ENCODE data around the gene CALML6. TPM values are rescaled to one million over a fixed set of nuclear protein-coding genes. Genes with fewer than 3 reads are reported as not detected.
A peak's percentile ranks its signal among the peaks of the same experiment; 100 is the strongest.

Gene CALML6
- total and polyA plus RNA-seq, 2 of the 8 experiments (the other 6 are each of a cell fraction or from before 2014, with no cell fraction given): 0.54 to 1.3 TPM

DNA sequence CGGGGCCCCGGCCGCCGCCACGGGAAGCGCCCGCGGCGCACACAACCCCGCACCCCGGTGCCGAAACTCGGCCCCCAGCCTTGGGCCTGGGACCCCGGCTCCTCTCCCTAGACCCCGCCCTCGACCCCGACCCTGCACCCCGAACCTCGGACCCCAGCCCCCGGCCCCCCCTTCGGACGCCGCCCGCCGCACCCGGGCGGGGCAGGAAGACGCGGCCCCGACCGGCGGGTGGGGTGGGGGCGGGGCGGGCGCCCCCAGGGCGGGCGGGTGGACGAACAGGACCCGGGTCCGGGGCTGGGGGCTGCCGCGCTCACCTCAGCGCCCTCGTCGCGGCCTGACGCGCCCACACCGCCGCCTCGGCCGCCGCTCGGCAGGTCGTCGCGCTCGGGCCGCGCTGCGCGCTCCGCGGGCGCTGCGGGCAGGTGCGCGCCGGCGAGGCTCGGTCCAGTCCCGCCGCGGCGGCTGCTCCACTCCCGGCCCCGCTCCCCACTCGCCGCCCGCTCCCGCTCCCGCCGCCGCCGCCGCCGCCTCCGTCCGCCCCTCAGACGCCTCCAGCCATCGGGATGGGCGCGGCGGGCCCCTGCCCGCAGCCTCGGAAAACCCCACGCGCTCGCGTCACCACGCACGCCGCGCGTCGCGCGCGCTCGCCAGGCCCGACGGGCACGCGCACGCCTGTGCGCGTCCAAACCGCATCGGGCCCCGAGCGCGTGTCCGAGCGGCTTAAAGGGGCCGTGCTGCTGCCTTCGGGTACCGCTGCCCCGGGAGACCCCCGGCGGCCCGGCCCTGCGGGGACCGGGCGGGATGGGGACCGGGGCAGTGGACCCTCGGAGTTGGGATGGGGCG, 24.3 kb upstream of the CALML6 start, which contains the start of gene GNB1:
GNB1 (minus strand) TSS at position 582 of the 843 bp plus-strand sequence. CDS start 65,634 bp downstream, outside the sequence.
- peaks cover 7% of the 10 kb centered on the region; the same call in 1 of the 2 replicates for H3K23me2 ChIP-seq (ENCODE audit: low read depth, low read length)
- peak within 1 kb of the TSS; percentile 98 for H4K91ac ChIP-seq (replicated peaks; ENCODE audit: insufficient read length, low read length)
- peaks cover 41 to 45% of the 10 kb centered on the region in 2 experiments for H3K79me2 ChIP-seq (ENCODE audit: control insufficient read depth in 1 of 2, insufficient read depth in 2 of 2, low read length in 2 of 2)
- 2% methylated on average over 43 of the region's 137 CpGs; no CpG with 5 or more reads in 1 of the 2 experiments for WGBS, 2 experiments (ENCODE audit: extremely low coverage in 1 of 2, insufficient coverage in 1 of 2, insufficient read length in 1 of 2, insufficient replicate concordance in 2 of 2, low coverage in 1 of 2, low lambda C conversion rate in 2 of 2, missing lambda C conversion rate in 1 of 2)
- peak within 1 kb of the TSS; percentile 62; the same call in 1 of the 2 replicates for H2BK12ac ChIP-seq (ENCODE audit: low read depth, low read length)
- H3K27me3 ChIP-seq (replicated peaks in 1 of 4; ENCODE audit: control insufficient read depth in 3 of 4, extremely low read depth in 1 of 4, insufficient read depth in 3 of 4, low read length in 3 of 4): no peaks in the 10 kb centered on the region; a peak in 3 of 7 replicates
- no peaks in the 10 kb centered on the region for H3K9me3 ChIP-seq (ENCODE audit: insufficient read depth in 2 of 2, low read depth in 1 of 2, low read length in 1 of 2)
- H2AFZ ChIP-seq (ENCODE audit: low read length): no peak within 1 kb of the TSS
- CTCF ChIA-PET (ENCODE audit: partially characterized antibody): interaction anchor here (0.8 to 1.6 kb wide), 2 partner anchors 19 to 30 kb away, joined by 3 to 4 read pairs; no protein-coding TSS in a partner anchor
- H3K27ac ChIP-seq (ENCODE audit: low read depth, low read length): peak within 1 kb of the TSS; percentile 55; the same call in 1 of the 2 replicates
- peak within 1 kb of the TSS; percentile 70 to 94 (median 88) for H3K9ac ChIP-seq (replicated peaks in 1 of 4; ENCODE audit: extremely low read depth in 1 of 4, low read depth in 3 of 4, low read length in 3 of 4)
- POLR2A ChIA-PET (ENCODE audit: partially characterized antibody): interaction anchor here (0.6 to 1.7 kb wide), 4 partner anchors 9 to 112 kb away, joined by 3 to 10 read pairs (median 6); no protein-coding TSS in a partner anchor
- H2BK5ac ChIP-seq (ENCODE audit: low read depth, low read length): peak within 1 kb of the TSS; percentile 90
- peak within 1 kb of the TSS; percentile 51 for H3K14ac ChIP-seq (ENCODE audit: insufficient read length)
- no peaks in the 10 kb centered on the region; the same call in 1 of the 2 replicates for H3K79me1 ChIP-seq (ENCODE audit: low read depth, low read length)
- H3K36me3 ChIP-seq (ENCODE audit: control insufficient read depth in 2 of 4, insufficient read depth in 4 of 4, low read length in 3 of 4): no peaks in the 10 kb centered on the region
- H3K18ac ChIP-seq (ENCODE audit: extremely low read depth, low read length): peak within 1 kb of the TSS; percentile 87
- peak within 1 kb of the TSS; percentile 90 for H2BK120ac ChIP-seq (replicated peaks; ENCODE audit: low read depth, low read length)
- peak within 1 kb of the TSS; percentile 86 for H3K56ac ChIP-seq (replicated peaks; ENCODE audit: insufficient read length, low read depth, low read length)
- H4K8ac ChIP-seq (ENCODE audit: extremely low read depth, insufficient read depth, low read length): peak within 1 kb of the TSS; percentile 96
- H3K4me1 ChIP-seq (replicated peaks in 1 of 4; ENCODE audit: control insufficient read depth in 3 of 4, insufficient read depth in 4 of 4, low read length in 3 of 4): peaks cover 0 to 22% (median 16%) of the 10 kb centered on the region in 4 experiments; a peak in 6 of 7 replicates
- peak within 1 kb of the TSS; percentile 76 to 98 (median 89) for H3K4me3 ChIP-seq (ENCODE audit: extremely low read depth in 1 of 4, insufficient read depth in 2 of 4, low read depth in 3 of 4, low read length in 4 of 4)
- no peak within 1 kb of the TSS for H2BK20ac ChIP-seq (ENCODE audit: low read length)
- H4K5ac ChIP-seq (ENCODE audit: insufficient read length, low read depth, low read length): peak within 1 kb of the TSS; percentile 88
- peak within 1 kb of the TSS; percentile 76 to 86 for H3K4me2 ChIP-seq (ENCODE audit: insufficient read depth in 1 of 2, low read depth in 2 of 2, low read length in 2 of 2)
- FAIRE-seq: no peak
- H3K4ac ChIP-seq (replicated peaks; ENCODE audit: insufficient read length, low read depth, low read length): peak within 1 kb of the TSS; percentile 99
- H2AK5ac ChIP-seq (ENCODE audit: low read depth, low read length): peak within 1 kb of the TSS; percentile 92
- H3K23ac ChIP-seq (ENCODE audit: insufficient read length): no peak within 1 kb of the TSS
- H4K20me1 ChIP-seq (replicated peaks in 1 of 2; ENCODE audit: control insufficient read depth in 1 of 2, insufficient read depth in 2 of 2, low read length in 2 of 2): peaks cover 9% of the 10 kb centered on the region in 2 experiments
- no peak within 1 kb of the TSS for H2BK15ac ChIP-seq (ENCODE audit: low read length)
- DNase-seq (ENCODE audit: low read depth in 1 of 2, low spot score in 2 of 2): peak; percentile 53 to 90
- TF ChIP-seq POLR2AphosphoS5 (IDR thresholded peaks at IDR 0.05; ENCODE audit: low read depth, low read length): no peak; the same call in 1 of the 2 replicates
- TF ChIP-seq RFX5 (IDR thresholded peaks at IDR 0.05; ENCODE audit: borderline replicate concordance, low read depth, low read length): no peak
- peak; percentile 33 for TF ChIP-seq KDM4A (IDR thresholded peaks at IDR 0.05; ENCODE audit: low read depth, low read length, severe bottlenecking)
- peak; percentile 93 for TF ChIP-seq BACH1 (IDR thresholded peaks at IDR 0.05; ENCODE audit: low read length)
- TF ChIP-seq HDAC2 (IDR thresholded peaks at IDR 0.05; ENCODE audit: borderline replicate concordance in 1 of 2, low read depth in 2 of 2, low read length in 2 of 2): peak in 1 of 2 experiments; percentile 73; a peak in 2 of 4 replicates
- no peak for TF ChIP-seq TEAD4 (IDR thresholded peaks at IDR 0.05; ENCODE audit: low read depth, low read length)
- no peak for TF ChIP-seq KDM1A (IDR thresholded peaks at IDR 0.05; ENCODE audit: borderline replicate concordance, low read length)
- no peak for TF ChIP-seq RXRA (IDR thresholded peaks at IDR 0.05; ENCODE audit: insufficient read depth, low read depth, low read length)
- no peak for TF ChIP-seq BCL11A (IDR thresholded peaks at IDR 0.05; ENCODE audit: low read depth in 2 of 2, low read length in 2 of 2)
- TF ChIP-seq ZNF274 (IDR thresholded peaks at IDR 0.05; ENCODE audit: borderline replicate concordance, extremely low read depth, low read length): no peak
